Mammary epithelial cell (primary cell): ENCODE results near the gene ABLIM3.

Source experiments
- EZH2 ChIP-seq: IDR thresholded peaks from 2 replicates; pipeline ENCODE4 v1.6.1; 2012; ENCODE audit warnings: low read length, inconsistent platforms, borderline replicate concordance
- TF ChIP-seq, protein P1 (sequence below), 2 donors: IDR thresholded peaks in 1 of 2; conservative IDR thresholded peaks in 1 of 2; 2 replicates each; pipeline ENCODE4 v1.5.1; 2011 to 2012; ENCODE audit warnings: inconsistent platforms in 2 of 2, low read length in 2 of 2, mild to moderate bottlenecking in 2 of 2, control low read depth in 1 of 2, low read depth in 1 of 2; ENCODE audit not compliant: insufficient read depth in 1 of 2; ENCODE audit errors: extremely low read depth in 1 of 2

DNA sequence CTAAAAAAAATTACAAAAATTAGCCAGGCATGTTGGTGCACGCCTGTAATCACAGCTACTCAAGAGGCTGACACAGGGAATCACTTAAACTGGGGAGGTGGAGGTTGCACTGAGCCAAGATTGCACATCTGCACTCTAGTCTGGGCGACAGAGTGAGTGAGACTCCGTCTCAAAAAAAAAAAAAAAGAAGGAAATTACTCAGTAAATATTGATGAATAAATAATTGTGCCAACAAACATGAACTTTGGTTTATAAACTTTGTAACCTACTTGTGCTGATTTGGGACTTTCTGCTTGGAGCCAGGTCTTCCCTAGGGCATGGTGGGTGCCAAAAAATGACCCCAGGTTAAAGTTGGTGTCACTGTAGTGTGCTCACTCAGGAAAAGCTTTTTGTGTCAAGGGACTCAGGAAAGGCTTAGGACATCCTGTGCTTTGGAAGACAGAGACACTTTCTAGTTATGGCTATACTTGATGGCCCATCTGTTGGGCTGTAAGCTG, 19.0 kb downstream of the ABLIM3 start:
- TF ChIP-seq, protein P1, sequence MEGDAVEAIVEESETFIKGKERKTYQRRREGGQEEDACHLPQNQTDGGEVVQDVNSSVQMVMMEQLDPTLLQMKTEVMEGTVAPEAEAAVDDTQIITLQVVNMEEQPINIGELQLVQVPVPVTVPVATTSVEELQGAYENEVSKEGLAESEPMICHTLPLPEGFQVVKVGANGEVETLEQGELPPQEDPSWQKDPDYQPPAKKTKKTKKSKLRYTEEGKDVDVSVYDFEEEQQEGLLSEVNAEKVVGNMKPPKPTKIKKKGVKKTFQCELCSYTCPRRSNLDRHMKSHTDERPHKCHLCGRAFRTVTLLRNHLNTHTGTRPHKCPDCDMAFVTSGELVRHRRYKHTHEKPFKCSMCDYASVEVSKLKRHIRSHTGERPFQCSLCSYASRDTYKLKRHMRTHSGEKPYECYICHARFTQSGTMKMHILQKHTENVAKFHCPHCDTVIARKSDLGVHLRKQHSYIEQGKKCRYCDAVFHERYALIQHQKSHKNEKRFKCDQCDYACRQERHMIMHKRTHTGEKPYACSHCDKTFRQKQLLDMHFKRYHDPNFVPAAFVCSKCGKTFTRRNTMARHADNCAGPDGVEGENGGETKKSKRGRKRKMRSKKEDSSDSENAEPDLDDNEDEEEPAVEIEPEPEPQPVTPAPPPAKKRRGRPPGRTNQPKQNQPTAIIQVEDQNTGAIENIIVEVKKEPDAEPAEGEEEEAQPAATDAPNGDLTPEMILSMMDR (conservative IDR thresholded peaks at IDR 0.05 in 1 of 2, IDR thresholded peaks at IDR 0.05 in 1 of 2; ENCODE audit: extremely low read depth in 1 of 2, insufficient read depth in 1 of 2, low read depth in 1 of 2, low read length in 2 of 2): no peak
- no peak for TF ChIP-seq EZH2
